GM12891 (cell line): ENCODE data around the gene NKX2-3.

Experiments
- POLR2A ChIP-seq: IDR thresholded peaks from 2 replicates; pipeline ENCODE4 v1.6.1; 2011; ENCODE audit warnings: low read depth, low read length, control low read depth
- POLR2AphosphoS5 ChIP-seq: IDR thresholded peaks from 2 replicates; pipeline ENCODE4 v1.6.1; 2011; ENCODE audit warnings: low read depth, low read length, control low read depth
- POU2F2 ChIP-seq: IDR thresholded peaks from 2 replicates; pipeline ENCODE4 v1.6.1; 2011; ENCODE audit warnings: low read depth, mild to moderate bottlenecking, control low read depth, low read length, moderate library complexity
- SPI1 ChIP-seq: IDR thresholded peaks from 2 replicates; pipeline ENCODE4 v1.6.1; 2011; ENCODE audit warnings: low read depth, low read length, control low read depth
- TAF1 ChIP-seq: IDR thresholded peaks from 2 replicates; pipeline ENCODE4 v1.6.1; 2011; ENCODE audit warnings: low read depth, low read length, control low read depth

- TF ChIP-seq POLR2AphosphoS5 (no peak), POLR2A (no peak), SPI1 (no peak), TAF1 (no peak), POU2F2 (no peak)
These were observed 18.9 kb downstream of the NKX2-3 start for GRCh38 chr10:99551616-99552015.
